CD4-positive, alpha-beta T cell treated with Interferon gamma for 1 hour (primary cell): ENCODE results near the gene CDCA5.

Experiments
- DNase-seq: peaks from one replicate; pipeline ENCODE4 v3.0.0-alpha.2; 2020

Gene CDCA5, protein sequence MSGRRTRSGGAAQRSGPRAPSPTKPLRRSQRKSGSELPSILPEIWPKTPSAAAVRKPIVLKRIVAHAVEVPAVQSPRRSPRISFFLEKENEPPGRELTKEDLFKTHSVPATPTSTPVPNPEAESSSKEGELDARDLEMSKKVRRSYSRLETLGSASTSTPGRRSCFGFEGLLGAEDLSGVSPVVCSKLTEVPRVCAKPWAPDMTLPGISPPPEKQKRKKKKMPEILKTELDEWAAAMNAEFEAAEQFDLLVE

GRCh38 chr11:65083834-65084597 lies at the start of gene CDCA5, which contains the start of gene ZFPL1:
CDCA5 (minus strand) TSS chr11:65084040; CDS start chr11:65083978, 62 bp downstream.
ZFPL1 (plus strand) TSS chr11:65084222; CDS start chr11:65084699, 477 bp downstream.
- peak; percentile 96 for DNase-seq

- peak; percentile 63 for DNase-seq
Measured at GRCh38 chr11:65132988-65133700, 49.3 kb upstream of the CDCA5 start.

- DNase-seq = peak; percentile 65
Measured at GRCh38 chr11:65132238-65132987, 48.6 kb upstream of the CDCA5 start.

- DNase-seq = no peak
Measured at GRCh38 chr11:65131895-65132237, 48.0 kb upstream of the CDCA5 start.

DNA sequence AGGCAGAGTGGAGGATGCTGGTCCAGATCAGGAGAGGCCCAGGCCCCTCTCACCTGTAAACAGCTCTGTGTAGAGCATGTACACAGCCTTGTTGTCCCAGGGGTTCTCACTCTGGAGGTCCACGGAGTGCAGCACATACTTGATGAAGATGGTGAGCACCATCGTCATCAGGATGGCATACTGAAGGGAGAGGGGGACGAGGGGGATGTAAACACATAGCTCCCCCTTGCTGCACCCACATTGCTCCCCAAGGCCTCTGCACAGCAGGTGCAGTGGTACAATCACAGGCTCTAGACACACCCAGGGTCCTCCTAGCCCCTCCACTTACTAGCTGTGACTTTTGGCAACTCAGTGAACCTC lies 47.6 kb upstream of the CDCA5 start:
- no peak for DNase-seq

DNA sequence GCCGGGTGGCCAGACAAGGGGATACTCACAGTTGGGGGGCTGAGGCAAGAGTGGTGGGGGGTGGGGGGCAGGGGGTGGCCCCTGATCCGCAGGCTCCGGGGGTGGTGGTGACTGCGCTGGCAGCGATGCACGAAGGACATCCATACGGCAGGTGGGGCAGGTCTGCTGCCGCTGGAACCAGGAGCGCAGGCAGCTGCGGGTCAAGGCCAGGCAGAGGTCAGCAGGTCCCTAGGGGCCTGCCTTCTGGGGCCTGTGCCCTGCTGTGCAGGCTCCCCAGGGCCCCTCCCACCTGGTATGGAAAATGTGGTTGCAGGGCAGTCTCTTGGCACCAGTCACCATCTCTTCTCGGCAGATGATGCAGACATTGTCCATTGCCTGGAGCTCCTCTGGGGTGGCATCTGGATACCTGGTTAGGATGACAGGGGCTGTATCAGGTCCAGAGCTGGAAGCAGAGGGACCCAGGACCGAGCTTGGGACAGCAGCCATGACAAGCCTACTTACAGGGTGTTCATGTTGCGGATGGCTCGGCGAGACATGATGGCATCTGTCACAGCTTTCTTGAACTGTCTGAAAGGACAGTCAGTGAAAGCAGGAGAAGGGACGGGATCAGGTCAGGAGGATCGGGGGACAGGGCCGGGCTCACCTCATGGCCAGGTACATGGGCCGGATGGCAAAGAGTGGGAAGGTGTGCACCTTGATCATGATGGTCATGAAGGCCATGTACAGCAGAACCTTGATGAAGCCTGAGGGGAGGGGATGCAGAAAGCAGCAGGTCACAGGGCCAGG lies 47.0 kb upstream of the CDCA5 start:
- no peak for DNase-seq

- peak; percentile 33 for DNase-seq
Measured at GRCh38 chr11:65129649-65130441, 46.0 kb upstream of the CDCA5 start.

DNA sequence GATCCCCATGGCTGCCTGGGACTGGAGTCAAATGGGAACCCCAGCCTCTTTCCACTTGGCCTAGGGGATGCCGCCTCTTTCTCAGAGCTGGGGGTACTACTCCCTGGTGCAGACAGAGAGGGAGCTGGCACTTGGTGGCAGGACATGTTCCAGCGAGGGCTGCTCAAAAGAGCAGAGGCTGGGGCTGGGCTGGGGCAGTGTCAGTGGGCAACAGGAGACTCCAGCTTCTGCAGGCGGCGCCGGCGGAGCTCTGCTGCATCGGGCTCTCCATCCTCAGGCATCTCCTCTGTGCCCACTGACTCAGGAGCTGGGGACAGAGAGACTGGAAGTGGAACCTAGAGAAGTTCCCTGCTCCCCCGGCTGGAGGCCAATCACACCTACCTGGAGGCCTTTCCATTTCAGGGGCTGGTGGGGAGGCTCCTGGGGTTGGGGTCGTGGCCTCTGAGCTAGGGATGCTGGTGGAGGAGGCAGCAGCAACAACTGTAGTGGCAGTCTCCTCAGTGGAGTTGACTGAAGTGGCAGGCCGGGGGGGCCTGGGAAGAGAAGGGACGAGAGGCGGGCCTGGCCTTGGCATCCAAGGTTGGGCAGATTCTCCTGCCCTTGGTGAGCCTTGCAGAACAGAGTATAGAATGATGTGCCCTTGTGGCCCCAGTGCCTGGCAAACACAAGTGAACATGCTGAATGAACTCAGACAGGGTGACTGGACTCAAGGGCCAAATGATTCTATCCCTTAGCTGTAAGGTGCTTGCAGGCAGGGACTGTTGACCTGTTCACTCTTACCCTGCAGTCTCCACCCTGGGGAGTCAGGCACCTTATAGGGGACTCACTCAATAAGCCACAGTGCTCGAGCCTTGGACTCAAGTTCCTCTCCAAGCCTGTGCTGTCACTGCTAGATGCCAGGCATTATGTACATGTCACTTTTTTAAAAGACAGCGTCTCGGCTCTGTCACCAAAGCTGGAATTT lies 44.6 kb upstream of the CDCA5 start:
- no peak for DNase-seq

DNA sequence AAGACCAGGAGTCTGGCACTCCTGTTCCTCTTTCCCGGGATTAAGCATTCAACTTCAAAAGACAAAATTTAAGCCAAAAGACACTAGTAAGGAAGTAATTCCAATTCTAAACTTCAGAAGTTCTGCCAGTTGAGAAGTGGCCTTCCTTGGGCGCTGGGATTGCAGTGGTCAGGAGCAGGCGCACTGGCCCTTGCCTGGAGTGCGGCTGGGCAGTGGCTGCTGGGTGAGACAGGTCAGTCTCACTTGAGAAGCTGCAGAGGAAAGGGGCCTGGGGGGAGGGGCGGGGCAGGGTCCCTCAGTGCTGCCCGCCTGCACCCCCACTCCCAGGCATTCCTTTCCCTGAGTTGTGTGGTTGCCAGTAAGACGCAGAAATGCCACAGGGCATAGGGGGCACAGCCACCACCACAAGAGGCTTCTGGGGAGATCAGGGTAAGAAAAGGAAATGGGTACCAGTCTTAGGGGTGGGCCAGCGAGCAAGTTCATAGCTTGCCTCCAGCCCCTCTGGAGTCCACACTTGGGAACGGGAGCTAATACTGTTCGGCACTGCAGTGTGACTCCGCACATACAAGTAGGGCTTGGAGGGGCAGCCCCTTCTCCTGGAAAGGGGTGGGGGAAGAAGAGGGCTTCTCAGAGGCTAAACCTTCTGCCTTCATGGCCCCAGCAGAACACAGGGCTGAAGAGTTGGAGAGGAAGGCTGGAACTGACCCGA lies 43.8 kb upstream of the CDCA5 start:
- no peak for DNase-seq

GRCh38 chr11:65126624-65127274 lies 42.9 kb upstream of the CDCA5 start:
- DNase-seq = no peak

- DNase-seq = no peak
Measured at GRCh38 chr11:65125197-65126056, 41.6 kb upstream of the CDCA5 start.

DNA sequence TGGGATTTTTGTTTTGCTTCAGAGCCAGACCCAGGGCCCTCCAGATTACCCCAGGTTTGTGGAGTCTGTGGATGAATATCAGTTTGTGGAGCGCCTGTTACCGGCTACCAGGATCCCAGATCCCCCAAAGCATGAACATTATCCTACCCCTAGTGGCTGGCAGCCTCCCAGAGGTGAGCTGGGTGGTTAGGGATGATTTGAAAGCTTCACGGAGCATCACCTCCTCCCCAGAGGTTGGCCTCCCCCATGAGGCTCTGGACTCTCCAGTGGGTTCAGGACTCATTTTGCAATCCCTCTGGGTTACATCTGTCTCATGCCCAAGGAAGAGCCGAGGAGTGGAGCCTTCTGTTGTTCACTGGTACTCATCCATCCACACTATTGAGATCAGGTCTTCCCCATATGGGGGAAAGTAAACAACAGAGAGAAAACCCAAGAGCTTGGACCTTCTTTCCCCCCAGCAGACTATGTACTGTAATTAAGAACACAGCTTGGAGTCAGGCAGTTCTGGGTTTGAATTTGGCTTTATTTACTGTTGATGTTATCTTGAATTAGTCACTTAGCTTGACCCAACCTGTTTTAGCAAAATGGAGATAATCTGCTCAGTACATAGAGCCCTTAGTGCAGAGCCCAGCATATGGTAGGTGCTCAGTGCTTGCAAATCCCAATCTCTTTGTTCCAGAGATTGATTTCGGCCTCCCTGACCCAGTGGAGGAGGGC lies 40.8 kb upstream of the CDCA5 start:
- DNase-seq = no peak

- DNase-seq = peak; percentile 99
Measured at GRCh38 chr11:65121865-65122696, 38.2 kb upstream of the CDCA5 start, which contains the start of the genes FAU and MRPL49. FAU (minus strand) TSS chr11:65122134; CDS start chr11:65121813, 321 bp downstream. MRPL49 (plus strand) TSS chr11:65122321; CDS start chr11:65122347, 26 bp downstream.

DNA sequence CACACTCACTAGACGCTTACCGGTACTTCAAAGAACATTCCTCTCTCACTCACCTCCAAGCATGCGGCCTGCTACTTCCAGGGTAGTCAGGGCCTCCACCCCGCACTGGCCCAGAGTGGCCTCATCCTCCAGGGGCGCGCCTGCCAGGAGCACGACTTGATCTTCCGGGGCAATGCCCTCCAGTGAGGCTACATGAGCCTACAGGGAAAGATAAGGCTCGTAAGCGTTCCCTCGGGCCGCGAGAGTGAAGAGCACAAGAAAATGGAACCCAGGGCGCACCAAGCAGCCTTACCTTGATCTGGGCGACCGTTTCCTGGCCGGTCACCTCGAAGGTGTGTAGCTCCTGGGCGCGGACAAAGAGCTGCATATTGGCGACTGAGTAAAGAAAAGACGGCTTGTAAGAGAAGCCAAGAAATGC lies 37.6 kb upstream of the CDCA5 start:
- DNase-seq = peak; percentile 44

- no peak for DNase-seq
Measured at GRCh38 chr11:65120831-65121230, 37.0 kb upstream of the CDCA5 start.

DNA sequence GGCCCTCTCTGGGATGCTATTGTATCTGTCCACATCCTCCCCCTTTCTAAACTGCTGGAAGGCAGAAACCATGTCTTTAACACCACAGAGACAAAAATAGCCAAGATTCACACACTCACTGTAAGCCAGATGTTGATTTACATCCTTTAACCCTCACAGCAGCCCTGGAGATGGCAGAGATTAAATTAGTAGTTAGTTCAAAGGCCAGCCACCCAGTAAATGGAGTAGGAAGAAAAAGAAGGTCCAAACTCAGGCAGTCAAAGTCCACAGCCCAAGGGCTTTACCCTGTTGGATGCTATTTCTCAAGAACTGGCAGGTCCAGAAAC lies 35.8 kb upstream of the CDCA5 start:
- DNase-seq = no peak
